ENCODE data around the gene MYH16. TPM values are rescaled to one million over a fixed set of nuclear protein-coding genes. Genes with fewer than 3 reads are reported as not detected.

The MYH16 gene
- total RNA-seq, 1 experiment from 2014 or later = 0.57 TPM

Other genes starting within 250 kb of the MYH16 start
- 24.6 TPM for gene SMURF1, start 128.7 kb upstream of the MYH16 start, total RNA-seq (2021; ENCODE audit: unreplicated experiment)
- not detected for gene KPNA7, start 64.7 kb upstream of the MYH16 start, total RNA-seq (2021; ENCODE audit: unreplicated experiment)
- gene ARPC1A, start 53.1 kb downstream of the MYH16 start, total RNA-seq (2021; ENCODE audit: unreplicated experiment) = 250 TPM
- 192 TPM for gene ARPC1B, start 101.9 kb downstream of the MYH16 start, total RNA-seq (2021; ENCODE audit: unreplicated experiment)
- 200 TPM for gene PDAP1, start 135.8 kb downstream of the MYH16 start, total RNA-seq (2021; ENCODE audit: unreplicated experiment)
- gene BUD31, start 136.1 kb downstream of the MYH16 start, total RNA-seq (2021; ENCODE audit: unreplicated experiment) = 154 TPM
- gene PTCD1, start 166.0 kb downstream of the MYH16 start, total RNA-seq (2021; ENCODE audit: unreplicated experiment) = 9.2 TPM
- 67.0 TPM for gene CPSF4, start 166.1 kb downstream of the MYH16 start, total RNA-seq (2021; ENCODE audit: unreplicated experiment)
- 351 TPM for gene ATP5MF, start 193.3 kb downstream of the MYH16 start, total RNA-seq (2021; ENCODE audit: unreplicated experiment)
- 8.2 TPM for gene ZNF789, start 200.1 kb downstream of the MYH16 start, total RNA-seq (2021; ENCODE audit: unreplicated experiment)
- 22.1 TPM for gene ZNF394, start 227.4 kb downstream of the MYH16 start, total RNA-seq (2021; ENCODE audit: unreplicated experiment)
- gene ZKSCAN5, start 231.8 kb downstream of the MYH16 start, total RNA-seq (2021; ENCODE audit: unreplicated experiment) = 10.2 TPM

Measured in HCT116 (cell line).